NCI-H2196 (cell line): ENCODE results near the gene PEAK3.
"Not testable (repeated sequence)": the region's sequence is repeated elsewhere in the genome, so short reads cannot be mapped to it uniquely, and the experiment has no call there.

Experiments used
- DNase-seq: peaks from one replicate; lab custom pipeline; 2025; ENCODE audit not compliant: unreplicated experiment; lab: John Stamatoyannopoulos, UW

The PEAK3 gene

DNA sequence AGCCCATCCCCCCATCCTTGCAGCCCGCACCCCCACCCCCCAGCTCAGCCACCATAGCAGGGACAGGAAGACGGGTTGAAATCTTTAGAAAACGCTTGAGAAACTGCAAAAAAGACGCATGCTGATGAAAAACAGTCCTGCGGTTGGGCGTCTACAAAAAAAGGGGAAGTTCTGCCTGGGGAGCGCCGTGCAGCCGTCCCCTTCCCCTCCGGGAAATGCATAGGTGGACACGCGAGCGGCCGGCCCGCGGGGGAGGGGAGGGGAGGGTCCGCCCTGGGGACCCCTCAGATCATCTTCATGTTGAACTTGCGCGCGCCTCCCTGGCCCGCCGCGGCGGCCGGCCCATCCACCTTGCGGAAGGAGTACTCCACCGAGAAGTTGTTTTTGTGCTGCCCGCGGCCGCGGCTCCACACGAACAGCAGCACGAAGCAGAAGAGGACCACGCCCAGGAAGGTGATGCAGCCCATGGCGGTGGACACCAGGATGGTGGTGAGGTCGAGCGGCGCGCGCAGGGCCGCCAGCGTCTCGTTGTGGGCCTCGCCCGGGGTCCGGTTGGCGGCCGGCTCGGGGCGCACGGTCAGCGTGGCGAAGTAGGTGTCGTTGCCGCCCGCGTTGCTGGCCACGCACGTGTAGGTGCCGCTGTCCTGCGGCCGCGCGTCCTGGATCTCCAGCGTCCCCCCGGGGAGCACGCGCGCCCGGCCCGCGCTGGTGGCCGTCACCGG, 7.9 kb upstream of the PEAK3 start:
- no peak for DNase-seq

DNA sequence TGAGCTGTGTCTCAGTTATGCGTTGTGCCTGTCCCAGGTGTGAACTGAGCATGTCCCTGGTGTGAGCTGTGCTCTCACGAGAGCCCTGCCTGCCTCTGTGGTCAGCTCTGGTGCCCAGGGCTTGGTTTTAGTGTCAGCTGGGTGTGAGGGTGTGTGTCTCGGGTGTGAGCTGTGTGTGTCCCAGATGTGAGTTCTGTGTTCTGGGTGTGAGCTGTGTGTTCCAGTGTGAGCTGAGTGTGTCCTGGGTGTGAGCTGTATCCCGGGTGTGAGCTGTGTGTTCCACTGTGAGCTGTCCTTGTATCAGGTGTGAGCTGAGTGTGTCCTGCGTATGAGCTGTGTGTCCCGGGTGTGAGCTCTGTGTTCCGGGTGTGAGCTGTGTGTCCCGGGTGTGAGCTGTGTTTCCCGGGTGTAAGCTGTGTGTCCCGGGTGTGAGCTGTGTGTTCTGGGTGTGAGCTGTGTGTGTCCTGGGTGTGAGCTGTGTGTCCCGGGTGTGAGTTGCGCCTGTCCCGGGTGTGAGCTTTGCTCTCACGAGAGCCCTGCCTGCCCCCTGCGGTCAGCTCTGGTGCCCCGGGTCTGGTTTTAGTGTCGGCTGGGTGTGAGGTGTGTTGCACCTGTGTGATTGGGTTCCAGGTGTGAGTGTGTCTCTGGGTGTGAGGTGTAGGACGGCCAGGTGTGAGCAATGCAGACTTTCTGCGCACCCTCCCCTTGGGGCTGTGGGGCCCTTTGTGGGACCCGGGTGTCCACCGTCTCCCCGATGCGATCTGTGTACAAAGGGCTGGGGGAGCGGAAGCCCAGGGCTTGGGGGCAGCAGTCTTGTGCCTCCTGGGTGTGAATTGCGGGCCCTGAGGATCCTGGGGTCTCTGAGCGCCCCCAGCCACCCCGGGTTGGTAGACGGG, 7.1 kb upstream of the PEAK3 start:
- DNase-seq: no peak

DNA sequence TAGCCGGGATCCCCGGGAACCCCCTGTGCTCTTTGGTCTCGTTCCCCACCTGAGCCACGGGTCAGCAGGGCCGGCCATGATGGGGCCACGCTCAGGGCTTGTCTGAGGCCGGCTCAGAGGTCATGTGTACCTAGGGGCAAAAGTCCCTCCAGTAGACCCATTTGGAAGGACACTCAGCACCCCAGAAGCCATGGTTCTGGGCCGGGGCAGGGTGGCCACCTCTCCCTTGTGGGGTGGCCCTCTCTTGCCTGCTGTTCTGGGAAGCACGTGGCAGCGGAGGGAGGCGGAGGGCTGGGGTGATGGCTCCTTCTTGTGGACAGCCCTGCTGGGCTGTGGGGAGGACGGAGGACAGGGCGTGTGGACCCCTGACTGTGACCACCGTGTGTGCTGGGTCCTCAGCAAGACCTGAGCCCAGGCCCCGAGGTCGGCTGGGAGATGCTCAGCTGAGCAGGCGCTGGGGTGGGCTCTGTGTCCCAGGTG, 6.4 kb upstream of the PEAK3 start:
- DNase-seq: no peak

DNA sequence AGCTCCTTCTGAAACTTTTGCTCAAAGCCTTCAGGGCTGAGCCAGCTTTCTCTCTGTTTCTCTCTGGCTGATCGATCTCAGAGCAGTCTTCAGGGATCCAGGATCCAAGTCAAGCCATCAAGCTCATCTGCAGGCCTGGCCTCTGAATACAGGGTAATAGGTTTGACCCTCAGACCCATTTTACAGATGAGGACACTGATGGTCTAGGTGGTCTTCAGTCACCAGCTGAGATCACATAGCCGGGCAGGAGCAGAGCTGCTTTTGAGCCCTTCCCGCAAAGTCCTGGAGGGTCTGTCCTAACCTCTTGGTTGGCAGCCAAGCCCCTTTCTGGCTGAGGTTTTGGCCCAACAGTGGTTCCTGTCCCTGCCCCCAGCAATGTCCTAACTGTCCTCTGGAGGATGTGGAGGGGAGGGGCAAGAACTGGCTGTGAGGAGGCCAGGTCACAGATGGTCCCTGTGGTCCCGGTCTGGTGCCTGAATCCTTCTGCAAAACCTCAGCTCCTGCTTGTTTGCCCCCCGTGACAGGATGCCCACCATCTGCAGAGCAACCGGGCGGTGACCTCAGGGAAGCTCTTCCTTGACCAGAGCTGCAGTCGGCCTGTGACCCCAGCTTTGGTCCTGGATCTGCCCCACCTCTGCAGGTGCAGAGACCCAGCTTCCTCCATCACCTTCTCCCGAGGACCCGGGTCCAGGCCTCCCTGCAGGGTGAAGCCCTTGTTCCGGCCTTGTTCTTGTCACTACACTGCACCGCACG, 5.8 kb upstream of the PEAK3 start:
- DNase-seq: no peak

DNA sequence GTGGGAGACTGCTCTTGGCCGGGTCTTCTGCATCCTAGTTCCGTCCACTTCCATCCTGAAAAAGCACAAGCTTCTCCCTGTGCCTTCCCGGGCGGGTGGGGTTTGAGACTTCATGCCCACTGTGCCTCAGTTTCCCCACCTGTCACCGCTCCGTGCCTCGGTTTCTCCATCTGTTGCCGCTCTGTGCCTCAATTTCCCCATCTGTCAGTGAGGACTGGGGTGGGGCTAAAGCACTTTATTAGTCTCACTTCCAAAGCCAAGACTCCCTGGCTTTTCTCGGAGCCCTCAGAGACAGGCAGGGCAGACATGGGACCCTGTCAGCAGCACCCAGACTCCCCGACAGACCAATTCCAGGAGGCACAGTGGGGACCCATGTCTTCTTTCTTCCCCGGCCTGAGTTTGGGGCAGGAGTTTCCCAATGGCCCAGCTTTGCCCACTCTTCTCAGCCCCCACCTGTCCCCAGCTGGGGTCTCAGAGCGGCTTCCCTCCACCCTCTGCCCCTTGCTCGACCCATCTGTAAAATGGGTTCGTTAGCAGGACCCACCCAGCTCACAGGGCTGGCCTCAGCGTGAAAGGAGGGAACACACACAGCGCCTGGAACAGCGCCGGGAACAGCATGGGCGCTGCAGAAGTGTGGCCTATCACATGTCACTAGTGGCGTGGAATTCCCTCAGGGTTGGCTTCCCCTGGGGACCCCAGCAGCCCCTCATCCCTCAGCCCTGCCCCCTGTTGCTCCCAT, 4.6 kb upstream of the PEAK3 start:
- no peak for DNase-seq

DNA sequence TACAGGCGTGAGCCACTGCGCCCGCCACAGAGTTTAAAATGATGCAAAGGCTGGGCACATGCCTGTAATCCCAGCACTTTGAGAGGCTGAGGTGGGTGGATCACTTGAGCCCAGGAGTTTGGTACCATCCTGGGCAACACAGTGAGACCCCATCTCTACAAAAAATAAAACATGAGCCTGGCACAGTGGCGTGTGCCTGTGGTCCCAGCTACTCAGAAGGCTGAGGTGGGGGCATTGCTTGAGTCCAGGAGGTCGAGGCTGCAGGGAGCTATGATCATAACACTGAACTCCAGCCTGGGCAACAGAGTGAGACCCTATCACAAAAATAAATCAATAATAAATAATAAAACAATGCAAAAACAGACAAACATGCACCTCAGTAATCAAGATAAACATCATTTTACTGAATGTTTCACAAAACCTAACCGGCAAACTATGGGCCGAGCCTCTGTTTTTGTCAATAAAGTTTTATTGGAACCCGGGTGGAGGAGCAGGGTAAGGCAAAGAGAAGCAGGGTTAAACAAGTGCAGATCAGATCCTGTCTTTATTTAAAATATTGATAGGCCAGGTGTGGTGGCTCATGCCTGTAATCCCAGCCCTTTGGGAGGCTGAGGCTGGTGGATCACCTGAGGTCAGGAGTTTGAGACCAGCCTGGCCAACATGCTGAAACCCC, 2.0 kb upstream of the PEAK3 start:
- no peak for DNase-seq

DNA sequence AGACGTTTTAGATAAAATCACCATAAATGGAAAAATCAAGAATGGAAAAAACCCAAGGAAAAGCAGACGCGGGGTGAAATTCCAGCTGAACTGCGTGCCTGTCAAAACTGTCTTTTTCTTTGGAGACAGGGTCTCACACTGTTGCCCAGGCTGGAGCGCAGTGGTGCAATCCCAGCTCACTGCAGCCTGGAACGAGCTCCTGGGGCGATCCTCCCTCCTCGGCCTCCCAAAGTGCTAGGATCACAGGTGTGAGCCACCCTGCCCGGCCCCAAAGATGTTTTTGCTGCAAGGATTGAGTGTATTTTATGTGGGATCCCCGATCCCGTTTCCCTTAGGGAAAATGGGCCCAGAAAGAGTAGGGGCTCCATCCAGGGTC, 875 bp upstream of the PEAK3 start:
- DNase-seq: no peak

DNA sequence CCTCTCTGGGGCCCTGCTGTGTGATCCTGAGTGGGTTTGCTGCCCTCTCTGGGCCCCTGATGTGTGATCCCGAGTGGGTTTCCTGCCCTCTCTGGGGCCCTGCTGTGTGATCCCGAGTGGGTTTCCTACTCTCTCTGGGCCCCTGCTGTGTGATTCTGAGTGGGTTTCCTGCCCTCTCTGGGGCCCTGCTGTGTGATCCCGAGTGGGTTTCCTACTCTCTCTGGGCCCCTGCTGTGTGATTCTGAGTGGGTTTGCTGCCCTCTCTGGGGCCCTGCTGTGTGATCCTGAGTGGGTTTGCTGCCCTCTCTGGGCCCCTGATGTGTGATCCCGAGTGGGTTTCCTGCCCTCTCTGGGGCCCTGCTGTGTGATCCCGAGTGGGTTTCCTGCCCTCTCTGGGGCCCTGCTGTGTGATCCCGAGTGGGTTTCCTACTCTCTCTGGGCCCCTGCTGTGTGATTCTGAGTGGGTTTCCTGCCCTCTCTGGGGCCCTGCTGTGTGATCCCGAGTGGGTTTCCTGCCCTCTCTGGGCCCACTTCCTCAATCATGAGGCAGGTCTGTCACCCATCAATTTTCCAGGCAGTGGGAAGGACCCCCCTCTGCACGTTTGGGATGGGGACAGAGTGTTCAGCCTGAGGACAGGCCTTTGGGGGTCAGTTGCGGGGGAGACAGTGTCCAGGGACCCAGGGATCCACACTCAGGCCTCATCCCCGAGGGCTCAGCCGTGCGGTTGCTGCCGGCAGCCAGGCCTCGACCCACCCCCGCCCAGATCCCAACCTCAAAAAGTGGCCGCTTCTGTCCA, 512 bp downstream of the PEAK3 start:
- DNase-seq: not testable (repeated sequence)

DNA sequence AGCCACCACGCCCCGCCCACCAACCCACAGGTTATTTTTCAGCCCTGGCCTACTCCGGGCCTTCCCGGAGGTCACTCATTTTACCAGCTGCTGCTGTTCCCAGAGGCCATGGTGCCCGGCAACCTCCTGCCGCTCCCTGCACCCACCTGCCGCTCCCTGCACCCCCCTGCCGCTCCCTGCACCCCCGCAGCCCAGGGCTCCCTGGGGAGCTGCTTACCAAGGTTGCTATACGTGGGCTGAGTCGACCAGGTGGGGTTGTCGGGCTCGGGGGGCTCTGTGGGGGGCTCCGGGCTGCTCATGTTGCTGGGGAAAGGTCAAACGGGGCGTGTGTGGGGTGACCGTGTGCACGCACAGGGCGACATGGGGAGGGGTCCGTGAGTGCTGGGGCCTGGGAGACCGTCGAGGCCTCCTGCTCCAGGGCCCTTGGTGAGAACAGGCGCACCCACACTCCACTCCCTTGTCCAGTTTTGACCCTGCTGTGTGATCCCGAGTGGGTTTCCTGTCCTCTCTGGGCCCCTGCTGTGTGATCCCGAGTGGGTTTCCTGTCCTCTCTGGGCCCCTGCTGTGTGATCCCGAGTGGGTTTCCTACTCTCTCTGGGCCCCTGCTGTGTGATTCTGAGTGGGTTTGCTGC, 1.2 kb downstream of the PEAK3 start:
- DNase-seq: no peak

DNA sequence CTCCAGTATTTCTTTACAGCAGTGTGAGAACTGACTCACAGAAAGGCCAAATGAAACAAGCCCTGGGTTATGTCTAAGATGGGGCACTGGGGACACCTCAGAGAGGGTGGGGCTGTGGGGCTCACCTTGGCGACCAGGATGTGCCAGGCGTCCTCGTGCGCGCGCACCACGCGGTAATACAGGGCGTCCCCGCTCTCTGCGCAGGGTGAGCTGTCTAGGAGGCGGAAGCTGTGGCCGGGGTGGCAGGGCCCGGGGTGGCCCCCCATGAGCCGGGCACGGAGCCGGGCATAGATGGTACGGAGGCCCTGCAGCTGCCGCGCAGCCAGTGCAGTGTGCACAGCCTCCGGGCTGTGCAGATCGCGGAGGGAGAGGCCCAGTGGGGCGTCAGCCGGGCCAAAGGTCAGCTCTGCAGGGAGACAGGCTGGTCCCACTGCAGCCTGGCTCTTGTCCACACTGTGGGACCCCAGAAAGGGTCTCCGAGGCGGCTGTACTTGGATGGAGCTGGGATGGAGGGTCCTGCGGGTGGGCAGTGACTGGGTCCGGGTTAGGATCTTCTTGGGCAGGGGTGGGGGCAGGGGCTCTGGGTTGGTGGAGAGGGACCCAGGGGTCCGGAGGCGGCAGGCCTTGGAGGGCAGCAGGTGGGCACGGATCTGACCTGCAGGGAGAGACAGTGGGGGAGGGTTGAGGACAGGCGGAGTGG, 3.4 kb downstream of the PEAK3 start:
- DNase-seq: no peak

DNA sequence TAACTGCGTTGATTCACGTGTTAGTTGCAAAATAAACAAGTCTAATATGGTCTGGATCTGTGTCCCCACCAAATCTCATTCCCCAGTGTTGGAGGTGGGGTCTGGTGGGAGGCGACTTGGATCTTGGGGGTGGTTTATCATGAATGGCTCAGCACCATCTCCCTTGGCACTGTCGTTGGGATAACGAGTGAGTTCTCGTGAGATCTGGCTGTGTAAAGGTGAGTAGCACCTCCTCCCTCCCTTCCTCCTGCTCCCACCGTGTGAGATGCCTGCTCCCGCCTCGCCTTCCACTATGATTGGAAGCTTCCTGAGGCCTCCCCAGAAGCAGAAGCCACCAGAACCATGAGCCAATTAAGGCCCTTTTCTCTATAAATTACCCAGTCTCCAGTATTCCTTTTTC, 4.8 kb downstream of the PEAK3 start:
- DNase-seq: no peak

DNA sequence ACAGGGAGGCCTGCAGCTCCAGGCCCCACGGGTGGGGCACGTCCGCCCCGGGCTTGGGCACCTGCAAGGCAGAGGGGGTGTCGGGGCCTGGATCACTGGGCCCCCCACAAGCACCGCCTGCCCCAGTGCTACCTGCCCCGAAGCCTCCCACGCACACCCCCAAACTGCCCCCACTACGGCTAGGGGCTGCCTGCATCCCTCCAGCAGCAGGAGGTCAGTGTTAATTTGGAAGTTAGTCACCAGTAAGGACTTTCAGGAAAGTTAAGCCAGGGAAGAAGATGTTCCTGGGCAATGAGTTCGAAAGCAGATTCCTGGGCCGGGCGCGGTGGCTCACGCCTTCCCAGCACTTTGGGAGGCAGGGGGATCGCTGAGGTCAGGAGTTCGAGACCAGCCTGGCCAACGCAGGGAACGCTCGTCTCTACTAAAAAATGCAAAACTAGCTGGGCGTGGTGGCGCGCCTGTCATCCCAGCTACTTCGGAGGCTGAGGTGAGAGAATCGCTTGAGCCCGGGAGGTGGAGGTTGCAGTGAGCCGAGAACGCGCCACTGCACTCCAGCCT, 5.5 kb downstream of the PEAK3 start:
- no peak for DNase-seq

DNA sequence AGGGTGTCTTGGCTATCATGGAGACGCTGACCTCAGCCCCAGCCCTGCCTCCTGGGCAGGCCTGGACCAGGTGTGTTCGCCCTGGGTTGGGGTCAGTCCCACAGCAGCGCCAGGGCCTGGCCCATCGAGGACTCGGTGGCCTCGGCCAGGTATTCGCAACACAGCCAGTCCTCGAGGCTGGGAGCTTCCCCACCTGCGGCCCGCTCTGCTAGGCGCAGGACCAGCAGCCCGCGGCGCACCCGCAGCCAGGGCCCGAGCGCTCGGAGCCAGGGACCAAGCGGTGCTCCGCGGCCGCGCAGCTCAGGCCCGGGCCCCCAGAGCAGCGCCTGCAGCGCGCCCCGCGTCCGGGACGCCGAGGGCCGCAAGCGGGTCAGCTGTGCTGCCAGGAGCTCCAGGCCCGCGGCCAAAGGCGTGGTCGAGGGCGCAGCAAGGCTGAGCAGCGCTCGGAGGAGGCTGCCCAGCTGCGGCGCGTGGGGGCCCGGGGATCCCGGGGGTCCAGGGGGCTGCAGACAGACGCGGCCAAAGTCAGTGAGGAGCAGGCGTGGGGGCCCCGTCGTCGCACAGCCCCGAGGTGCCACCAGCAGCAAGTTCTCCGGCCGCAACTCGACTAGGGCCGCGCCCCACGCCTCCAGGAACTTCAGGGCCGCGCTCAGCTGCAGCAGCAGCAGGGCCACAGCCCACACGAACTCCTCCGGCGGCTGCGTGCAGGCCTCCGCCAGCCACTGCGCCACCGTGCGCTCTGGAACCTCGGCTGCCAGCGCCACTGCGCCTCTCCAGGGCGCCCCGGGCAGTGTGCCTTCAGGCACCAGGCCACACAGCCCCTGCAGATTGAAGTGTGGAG, 6.2 kb downstream of the PEAK3 start:
- DNase-seq: no peak

DNA sequence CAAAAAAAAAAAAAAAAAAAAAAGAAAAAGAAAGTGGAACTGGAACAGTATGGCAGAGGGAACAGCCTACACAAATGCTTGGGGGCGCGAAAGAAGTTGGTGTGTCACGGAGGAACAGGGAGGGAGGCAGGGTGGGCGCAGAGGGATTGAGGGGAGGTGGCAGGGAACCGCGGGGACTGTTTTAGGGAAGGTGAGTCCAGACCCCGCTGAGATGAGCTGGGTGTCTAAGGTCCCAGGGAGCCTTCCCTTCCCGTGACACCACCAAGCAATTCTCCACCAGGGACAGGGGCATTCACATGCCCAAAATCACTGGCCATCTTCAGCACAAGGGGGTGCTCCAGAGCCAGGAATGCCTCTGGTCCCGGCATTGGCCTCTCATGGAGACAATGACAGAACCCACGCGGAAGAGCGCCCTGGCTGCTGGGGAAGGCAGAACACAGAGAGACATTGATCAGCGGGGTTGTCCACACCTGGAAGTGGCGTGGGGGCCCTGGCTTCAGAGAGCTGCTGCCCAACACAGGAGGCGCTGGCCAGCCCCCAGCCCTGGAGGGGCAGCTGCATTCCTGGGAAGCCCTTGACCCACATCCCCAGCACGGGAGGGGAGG, 6.9 kb downstream of the PEAK3 start:
- peak; percentile 73 for DNase-seq

DNA sequence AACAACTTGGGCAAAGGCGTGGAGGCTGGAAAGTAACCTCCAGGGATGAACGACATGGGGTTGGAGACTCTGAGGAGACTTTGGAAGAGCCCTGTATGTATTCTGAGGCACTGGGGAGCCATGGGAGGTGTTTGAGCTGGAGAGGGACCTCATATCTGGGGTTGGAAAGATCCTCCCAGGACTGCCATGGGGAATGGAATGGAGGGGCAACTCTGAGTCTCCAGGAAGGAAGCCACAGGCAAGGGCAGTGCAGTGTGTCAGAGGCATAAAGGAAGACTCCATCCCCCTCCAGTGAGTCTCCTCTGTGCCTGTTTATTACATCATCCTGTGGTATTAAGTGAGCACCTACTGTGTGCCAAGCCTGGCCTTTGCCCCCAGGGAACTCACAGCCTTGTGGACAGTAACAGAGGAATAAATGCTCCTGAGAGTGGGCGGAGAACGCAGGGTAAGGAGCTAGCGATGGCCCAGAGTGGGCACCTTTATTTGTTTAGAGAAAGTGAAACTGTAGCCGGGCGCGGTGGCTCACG, 7.7 kb downstream of the PEAK3 start:
- no peak for DNase-seq

DNA sequence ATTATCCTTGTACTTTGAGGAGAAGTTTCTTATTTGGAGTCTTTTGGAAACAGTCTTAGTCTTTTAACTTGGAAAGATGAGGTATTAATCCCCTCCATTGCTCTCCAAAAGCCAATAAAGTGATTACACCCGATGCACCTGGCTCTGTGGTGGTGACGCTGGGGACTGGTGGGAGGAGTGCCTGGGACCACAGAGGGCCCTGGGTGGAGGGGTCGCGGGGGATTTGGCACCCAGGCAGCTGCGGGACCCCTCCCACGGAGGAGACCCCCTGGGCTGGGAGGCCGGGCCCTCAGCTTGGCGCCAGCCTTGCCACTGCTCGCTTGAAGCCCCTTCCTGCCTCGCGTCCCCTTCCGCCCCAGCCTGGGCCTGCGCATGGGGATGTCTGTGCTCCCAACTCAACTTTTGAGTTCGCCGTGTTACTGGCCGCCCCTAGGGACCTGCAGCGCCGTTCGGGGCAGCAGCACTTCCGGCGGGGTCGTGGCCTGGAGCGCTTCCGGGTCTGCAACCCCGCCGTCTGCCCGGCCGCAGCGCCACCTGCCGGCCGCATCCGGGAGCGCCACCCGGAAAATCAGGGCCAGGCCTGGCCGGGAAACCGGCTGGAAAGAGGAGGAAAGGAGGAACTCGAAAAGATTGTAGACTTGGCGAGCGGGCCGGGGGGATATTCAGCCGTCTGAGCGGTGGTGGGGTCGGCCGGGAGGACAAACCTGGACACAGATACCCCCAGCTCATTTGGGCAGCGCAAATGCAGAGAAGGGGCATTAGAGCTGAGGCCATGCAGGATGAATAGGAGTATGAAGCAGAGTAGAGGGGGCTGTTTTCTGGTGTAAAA, 8.4 kb downstream of the PEAK3 start:
- DNase-seq: peak; percentile 83
